ENCODE measurements around the gene DAPK1. TPM values are rescaled to one million over a fixed set of nuclear protein-coding genes. Genes with fewer than 3 reads are reported as not detected.

The DAPK1 gene
- total RNA-seq, 1 donor from 2014 or later: 24.6 TPM

DNA sequence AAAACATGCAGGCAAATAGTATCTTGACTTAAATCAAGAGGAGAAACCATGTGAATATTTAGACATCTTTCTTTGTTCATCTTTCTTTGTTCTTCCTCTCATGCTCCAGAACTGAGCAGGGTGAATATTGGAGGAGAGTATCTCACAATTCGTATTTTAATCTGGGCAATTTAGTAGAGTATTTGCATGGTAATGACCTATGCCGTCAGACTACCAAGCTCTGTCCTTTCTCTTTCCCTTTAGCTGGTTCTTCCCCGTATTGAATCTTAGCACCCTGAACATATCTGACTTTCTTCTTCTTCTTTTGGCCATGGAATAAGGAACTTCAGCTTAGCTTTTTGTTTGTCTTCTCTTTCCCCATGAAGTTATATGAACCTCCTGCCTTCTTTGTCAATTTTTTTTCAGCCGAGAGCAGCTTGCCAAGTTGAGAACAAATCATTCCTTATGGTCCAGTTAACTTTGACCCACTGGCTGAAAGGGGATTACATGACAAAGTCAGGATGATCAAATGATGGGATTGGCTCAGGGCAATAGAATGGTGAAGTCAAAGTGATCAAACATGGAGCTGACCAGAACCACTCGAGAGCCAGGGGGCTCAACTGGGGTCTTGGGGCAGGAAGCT is 95.8 kb downstream of the DAPK1 start:
- Histone ChIP-seq H3K36me3 (no peaks in the 10 kb centered on the region), H3K4me1 (peaks cover 12% of the 10 kb centered on the region), H3K9me3 (no peaks in the 10 kb centered on the region), H3K27ac (no peak overlapping the region), H3K4me3 (no peak overlapping the region), H3K27me3 (no peaks in the 10 kb centered on the region)
- TF ChIP-seq POLR2A (IDR thresholded peaks at IDR 0.05): no peak
- TF ChIP-seq POLR2AphosphoS5 (IDR thresholded peaks at IDR 0.05; ENCODE audit: insufficient read depth in 1 of 2, low read depth in 1 of 2): no peak
- TF ChIP-seq, protein P1, sequence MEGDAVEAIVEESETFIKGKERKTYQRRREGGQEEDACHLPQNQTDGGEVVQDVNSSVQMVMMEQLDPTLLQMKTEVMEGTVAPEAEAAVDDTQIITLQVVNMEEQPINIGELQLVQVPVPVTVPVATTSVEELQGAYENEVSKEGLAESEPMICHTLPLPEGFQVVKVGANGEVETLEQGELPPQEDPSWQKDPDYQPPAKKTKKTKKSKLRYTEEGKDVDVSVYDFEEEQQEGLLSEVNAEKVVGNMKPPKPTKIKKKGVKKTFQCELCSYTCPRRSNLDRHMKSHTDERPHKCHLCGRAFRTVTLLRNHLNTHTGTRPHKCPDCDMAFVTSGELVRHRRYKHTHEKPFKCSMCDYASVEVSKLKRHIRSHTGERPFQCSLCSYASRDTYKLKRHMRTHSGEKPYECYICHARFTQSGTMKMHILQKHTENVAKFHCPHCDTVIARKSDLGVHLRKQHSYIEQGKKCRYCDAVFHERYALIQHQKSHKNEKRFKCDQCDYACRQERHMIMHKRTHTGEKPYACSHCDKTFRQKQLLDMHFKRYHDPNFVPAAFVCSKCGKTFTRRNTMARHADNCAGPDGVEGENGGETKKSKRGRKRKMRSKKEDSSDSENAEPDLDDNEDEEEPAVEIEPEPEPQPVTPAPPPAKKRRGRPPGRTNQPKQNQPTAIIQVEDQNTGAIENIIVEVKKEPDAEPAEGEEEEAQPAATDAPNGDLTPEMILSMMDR (IDR thresholded peaks at IDR 0.05): no peak
- DNase-seq (ENCODE audit: extremely low spot score in 2 of 2): no peak
- intact Hi-C loops (cut with DNase I): no loop called here

DNA sequence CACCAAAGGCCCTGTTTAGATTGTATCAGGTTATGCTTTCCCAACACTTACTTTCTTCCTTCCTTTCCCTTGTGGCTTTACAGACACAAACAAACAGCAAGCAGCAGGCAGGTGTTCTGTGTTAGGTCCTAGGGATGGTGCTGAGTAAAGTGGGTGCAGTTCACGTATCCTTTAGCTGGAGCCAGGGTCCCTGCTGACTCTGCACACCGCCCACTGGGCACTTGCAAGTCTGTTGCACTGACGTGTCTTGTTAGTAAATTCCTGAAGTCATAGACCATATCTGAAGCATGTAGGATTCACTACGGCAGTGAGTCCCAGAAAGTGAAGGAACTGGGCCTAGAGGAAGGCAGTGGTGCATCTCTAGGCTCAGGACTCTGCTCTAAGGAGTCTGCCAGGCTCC is 96.5 kb downstream of the DAPK1 start:
- TF ChIP-seq POLR2AphosphoS5 (IDR thresholded peaks at IDR 0.05; ENCODE audit: insufficient read depth in 1 of 2, low read depth in 1 of 2) (no peak), POLR2A (IDR thresholded peaks at IDR 0.05) (no peak)
- TF ChIP-seq, protein P1 (IDR thresholded peaks at IDR 0.05): no peak
- intact Hi-C loops (cut with DNase I): no loop called here
- Histone ChIP-seq H3K9me3 (no peaks in the 10 kb centered on the region), H3K27me3 (no peaks in the 10 kb centered on the region), H3K4me3 (no peak overlapping the region), H3K4me1 (peaks cover 12% of the 10 kb centered on the region), H3K36me3 (no peaks in the 10 kb centered on the region), H3K27ac (no peak overlapping the region)
- DNase-seq (ENCODE audit: extremely low spot score in 2 of 2): no peak

DNA sequence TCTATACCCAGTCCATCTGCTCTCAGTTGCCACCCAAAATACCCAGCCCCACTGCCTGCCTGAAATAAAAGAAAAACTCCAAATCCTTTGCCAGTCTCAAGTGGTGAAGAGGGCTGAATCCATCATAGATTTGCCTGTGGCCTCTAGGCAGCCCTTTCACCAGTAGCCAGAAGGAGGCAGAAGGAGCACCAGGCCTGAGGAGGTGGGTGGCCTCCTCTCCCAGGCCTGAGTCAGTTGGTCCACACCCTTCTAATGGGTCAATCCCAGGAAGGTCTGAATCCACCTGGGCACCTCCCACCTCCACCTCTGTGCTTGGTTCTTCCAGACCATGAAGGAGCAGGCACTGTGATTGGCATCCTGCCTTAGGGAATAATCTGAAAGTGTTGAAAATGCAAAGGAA is 97.0 kb downstream of the DAPK1 start:
- Histone ChIP-seq H3K9me3 (no peaks in the 10 kb centered on the region), H3K4me1 (peaks cover 12% of the 10 kb centered on the region), H3K4me3 (no peak overlapping the region), H3K27ac (no peak overlapping the region), H3K36me3 (no peaks in the 10 kb centered on the region), H3K27me3 (no peaks in the 10 kb centered on the region)
- no peak for DNase-seq (ENCODE audit: extremely low spot score in 2 of 2)
- TF ChIP-seq POLR2AphosphoS5 (IDR thresholded peaks at IDR 0.05; ENCODE audit: insufficient read depth in 1 of 2, low read depth in 1 of 2): no peak
- TF ChIP-seq POLR2A (IDR thresholded peaks at IDR 0.05): no peak
- intact Hi-C loops (cut with DNase I): no loop called here

DNA sequence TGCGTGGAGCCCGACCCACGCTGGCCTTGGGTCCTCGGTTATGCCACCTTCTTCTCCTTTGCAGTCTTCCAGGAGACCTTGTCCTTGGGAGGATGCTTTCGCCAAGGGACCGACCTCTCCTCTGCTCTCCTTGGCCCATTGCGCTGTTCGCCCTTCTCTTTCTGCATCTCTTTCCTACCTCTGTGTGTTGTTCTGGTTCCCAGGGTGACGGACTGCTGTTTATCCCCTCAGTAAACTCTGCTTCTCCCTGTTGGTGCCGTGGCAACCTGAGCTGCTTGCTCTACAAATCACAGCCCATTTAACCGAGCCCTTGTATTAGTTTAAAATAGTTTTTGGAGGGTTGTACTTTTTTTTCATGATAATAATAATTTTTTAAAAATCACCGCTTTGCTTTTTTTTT is 97.9 kb downstream of the DAPK1 start:
- Histone ChIP-seq H3K27ac (no peak overlapping the region), H3K36me3 (no peaks in the 10 kb centered on the region), H3K9me3 (no peaks in the 10 kb centered on the region), H3K27me3 (no peaks in the 10 kb centered on the region), H3K4me1 (peaks cover 17% of the 10 kb centered on the region), H3K4me3 (no peak overlapping the region)
- DNase-seq (ENCODE audit: extremely low spot score in 2 of 2): no peak
- TF ChIP-seq, protein P1 (IDR thresholded peaks at IDR 0.05): no peak
- TF ChIP-seq POLR2A (IDR thresholded peaks at IDR 0.05) (no peak), POLR2AphosphoS5 (IDR thresholded peaks at IDR 0.05; ENCODE audit: insufficient read depth in 1 of 2, low read depth in 1 of 2) (no peak)
- intact Hi-C loops (cut with DNase I): no loop called here

DNA sequence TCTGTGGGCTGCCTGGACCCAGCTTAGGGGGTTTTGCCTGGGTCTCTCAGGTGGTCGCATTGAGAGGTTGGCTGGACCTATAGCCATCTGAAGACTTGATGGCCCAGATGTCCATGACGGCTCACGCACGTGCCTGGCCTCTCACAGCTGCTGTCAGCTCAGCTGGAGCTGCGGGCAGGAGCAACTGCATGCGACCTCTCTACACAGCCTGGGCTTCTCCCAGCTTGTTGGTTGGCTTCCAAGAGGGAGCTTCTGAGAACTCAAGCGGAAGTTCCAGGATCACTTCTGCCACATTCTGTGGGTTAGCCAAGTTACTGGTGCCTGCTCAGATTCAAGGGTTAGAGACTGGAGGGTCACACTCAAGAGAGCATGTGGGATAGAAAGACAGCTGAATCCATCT is 99.2 kb downstream of the DAPK1 start:
- intact Hi-C loops (cut with DNase I): no loop called here
- no peaks in the 10 kb centered on the region for H3K36me3 ChIP-seq
- no peaks in the 10 kb centered on the region for H3K27me3 ChIP-seq
- no peak overlapping the region for H3K27ac ChIP-seq
- no peak for DNase-seq (ENCODE audit: extremely low spot score in 2 of 2)
- H3K9me3 ChIP-seq: no peaks in the 10 kb centered on the region
- H3K4me1 ChIP-seq: peaks cover 23% of the 10 kb centered on the region
- TF ChIP-seq, protein P1 (IDR thresholded peaks at IDR 0.05): no peak
- TF ChIP-seq POLR2AphosphoS5 (IDR thresholded peaks at IDR 0.05; ENCODE audit: insufficient read depth in 1 of 2, low read depth in 1 of 2) (no peak), POLR2A (IDR thresholded peaks at IDR 0.05) (no peak)
- no peak overlapping the region for H3K4me3 ChIP-seq

Measured in vagina (tissue), 2 donors.